Activated naive CD4-positive, alpha-beta T cell treated with anti-CD3 and anti-CD28 coated beads, Interleukin-2, amount 50 U/mL, for 24 hours (primary cell): ENCODE measurements around the gene UBE2V1.

Source experiments
- H3K27ac Mint-ChIP-seq: one replicate; pipeline ENCODE4 v1.8.0; 2021; ENCODE audit warnings: mild to moderate bottlenecking, mixed read lengths
- H3K27me3 Mint-ChIP-seq: one replicate; pipeline ENCODE4 v1.8.0; 2021; ENCODE audit warnings: mixed read lengths
- H3K36me3 Mint-ChIP-seq: one replicate; pipeline ENCODE4 v1.8.0; 2021; ENCODE audit warnings: mixed read lengths
- H3K4me1 Mint-ChIP-seq: one replicate; pipeline ENCODE4 v1.8.0; 2021; ENCODE audit warnings: mixed read lengths
- H3K4me3 Mint-ChIP-seq: one replicate; pipeline ENCODE4 v1.8.0; 2021; ENCODE audit warnings: mild to moderate bottlenecking, mixed read lengths
- H3K9me3 Mint-ChIP-seq: one replicate; pipeline ENCODE4 v1.8.0; 2021; ENCODE audit warnings: mixed read lengths

The UBE2V1 gene

DNA sequence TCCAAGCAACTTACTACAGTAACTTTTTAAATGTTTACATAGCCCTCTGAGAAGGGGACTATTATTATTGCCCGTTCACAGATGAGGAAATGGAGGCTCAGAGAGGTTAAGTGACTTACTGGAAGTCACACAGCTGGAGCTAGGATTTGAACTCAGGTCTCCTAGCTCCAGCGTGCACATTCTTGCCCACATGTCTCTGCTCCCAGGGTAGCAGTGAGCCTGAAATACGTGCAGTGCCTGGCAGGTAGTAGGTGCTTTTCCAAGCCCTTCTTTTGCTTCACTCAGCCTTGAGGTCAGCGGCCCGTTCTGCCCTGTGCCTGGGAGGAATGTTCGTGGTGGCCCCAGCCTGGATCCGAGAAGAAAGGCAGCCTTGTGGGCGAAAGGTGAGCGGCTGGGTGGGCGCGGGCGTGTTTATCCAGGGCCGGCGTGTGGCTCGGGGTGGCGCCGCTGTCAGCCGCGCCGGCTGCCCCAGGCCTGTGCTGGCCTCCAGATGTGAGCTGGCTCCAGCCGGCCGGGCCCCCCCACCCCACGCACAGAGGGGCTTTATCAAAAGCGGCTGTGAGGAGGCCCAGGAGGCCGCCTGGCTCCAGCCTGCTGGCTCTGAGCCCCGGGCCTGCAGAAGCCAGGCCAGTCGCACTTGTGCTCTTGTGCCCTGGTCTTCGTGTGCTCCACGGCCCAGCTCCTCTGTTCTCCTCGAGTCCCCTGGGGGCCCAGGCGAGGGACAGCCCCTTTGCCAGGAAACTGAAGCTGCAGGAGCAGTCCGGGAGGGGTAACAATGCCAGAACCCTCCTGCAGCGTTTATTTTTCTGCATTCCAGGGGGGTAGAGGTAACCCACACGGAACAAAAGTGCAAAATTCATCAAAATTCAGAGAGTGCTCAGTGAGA is 58.1 kb downstream of the UBE2V1 start:
- Mint-ChIP-seq H3K27me3 (no peaks in the 10 kb centered on the region), H3K36me3 (no peaks in the 10 kb centered on the region), H3K4me1 (no peaks in the 10 kb centered on the region), H3K4me3 (no peak overlapping the region), H3K9me3 (no peaks in the 10 kb centered on the region), H3K27ac (no peak overlapping the region)

DNA sequence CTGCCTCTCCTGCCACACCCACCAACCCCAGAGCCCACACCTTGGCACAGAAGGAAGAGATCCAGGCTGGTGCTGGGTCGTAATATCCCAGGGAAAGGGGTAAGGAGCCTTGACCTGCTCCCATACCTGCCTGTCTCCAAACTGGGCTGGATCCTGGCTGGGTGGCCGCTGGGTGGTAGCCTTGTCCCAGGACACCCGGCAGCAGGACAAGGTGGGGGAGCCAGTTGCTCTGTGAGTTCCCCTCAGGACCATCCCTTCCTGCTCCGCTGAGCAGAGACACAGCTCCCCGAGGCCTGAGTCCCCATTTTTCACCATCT is 58.8 kb downstream of the UBE2V1 start:
- H3K4me1 Mint-ChIP-seq, result no peaks in the 10 kb centered on the region
- no peaks in the 10 kb centered on the region for H3K36me3 Mint-ChIP-seq
- H3K27me3 Mint-ChIP-seq, result no peaks in the 10 kb centered on the region
- H3K4me3 Mint-ChIP-seq, result no peak overlapping the region
- H3K9me3 Mint-ChIP-seq, result no peaks in the 10 kb centered on the region
- H3K27ac Mint-ChIP-seq, result no peak overlapping the region

DNA sequence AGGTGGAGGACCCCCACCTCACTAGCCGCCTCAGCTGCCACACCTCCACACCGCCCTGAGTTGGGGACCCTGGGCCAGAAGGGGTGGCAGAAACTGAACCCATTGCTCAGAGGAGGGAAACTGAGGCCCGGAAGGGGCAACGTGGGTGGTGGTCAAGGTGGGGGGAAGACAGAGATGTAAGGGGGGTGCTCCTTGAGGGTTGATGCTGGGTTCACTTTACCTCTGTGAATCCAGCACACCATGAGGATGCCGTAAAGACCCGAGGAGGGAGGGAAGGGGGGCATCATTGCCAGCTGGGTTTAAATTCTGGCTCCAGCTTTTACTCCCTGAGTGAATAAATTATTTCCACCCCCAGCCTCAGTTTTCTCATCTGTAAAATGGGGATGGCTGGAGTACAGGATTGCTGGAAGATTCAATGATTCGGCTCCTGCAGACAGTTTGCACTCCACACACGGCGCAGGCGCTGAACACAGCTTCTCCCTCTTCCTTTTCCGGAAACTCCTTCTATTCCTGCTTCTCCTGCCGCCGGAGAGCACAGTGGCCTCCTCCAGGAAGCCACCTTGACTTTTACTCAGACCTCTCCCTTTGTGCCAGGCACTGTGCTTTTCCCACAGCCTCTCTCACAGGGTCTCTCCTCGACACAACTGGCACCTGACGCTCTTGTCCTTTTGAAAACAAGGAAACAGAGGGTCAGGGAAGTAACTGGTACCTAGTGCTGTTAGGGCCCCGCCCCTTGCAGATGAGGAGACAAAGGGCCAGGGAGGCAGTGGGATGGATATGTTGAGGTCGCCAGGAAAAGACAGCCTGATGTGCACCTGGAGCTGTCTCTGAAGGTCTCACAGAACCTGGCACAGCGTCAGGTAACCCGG is 59.4 kb downstream of the UBE2V1 start:
- H3K36me3 Mint-ChIP-seq, result no peaks in the 10 kb centered on the region
- no peak overlapping the region for H3K4me3 Mint-ChIP-seq
- no peaks in the 10 kb centered on the region for H3K9me3 Mint-ChIP-seq
- peaks cover 4% of the 10 kb centered on the region for H3K4me1 Mint-ChIP-seq
- no peaks in the 10 kb centered on the region for H3K27me3 Mint-ChIP-seq
- H3K27ac Mint-ChIP-seq, result no peak overlapping the region

DNA sequence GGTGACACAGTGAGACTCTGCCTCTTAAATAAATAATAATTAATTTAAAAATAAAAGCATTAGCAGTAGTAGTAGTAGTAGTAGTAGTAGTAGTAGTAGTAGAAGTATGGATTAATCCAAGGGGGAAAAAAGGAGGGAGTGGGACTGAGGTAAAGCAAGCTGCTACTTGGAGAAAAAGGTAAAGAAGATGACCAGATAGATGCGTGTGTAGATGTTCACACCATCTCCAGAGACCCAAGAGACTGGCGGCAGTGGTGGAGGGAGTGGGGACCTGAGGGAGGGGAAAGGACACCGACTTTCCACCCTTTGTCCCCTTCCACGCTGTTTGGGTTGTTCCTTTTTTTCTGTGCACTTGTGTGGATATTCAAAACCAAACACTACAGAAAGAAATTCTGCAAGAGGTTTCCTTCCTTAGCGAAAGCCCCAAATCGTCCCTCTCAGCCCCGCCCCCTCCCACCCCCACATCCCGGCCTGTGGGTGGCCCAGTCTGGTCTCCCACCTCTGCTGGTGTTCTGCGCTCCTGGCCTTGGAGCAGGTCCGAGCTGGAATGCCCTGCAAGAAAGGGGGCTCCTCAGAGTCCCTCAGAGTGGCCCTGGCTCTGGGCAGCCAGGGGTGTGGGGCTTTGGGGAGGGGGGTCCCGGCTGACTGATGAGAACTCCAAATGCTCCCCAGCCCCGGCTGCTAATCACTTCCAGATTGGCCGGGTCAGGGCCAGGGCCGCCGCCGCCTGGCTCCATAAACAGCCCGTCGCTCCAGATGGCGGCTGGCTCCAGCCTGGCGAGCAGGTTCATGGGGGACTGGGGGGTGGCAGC is 60.2 kb downstream of the UBE2V1 start:
- H3K27me3 Mint-ChIP-seq, result peaks cover 5% of the 10 kb centered on the region
- no peaks in the 10 kb centered on the region for H3K36me3 Mint-ChIP-seq
- no peak overlapping the region for H3K27ac Mint-ChIP-seq
- H3K4me1 Mint-ChIP-seq, result peaks cover 5% of the 10 kb centered on the region
- no peaks in the 10 kb centered on the region for H3K9me3 Mint-ChIP-seq
- no peak overlapping the region for H3K4me3 Mint-ChIP-seq

DNA sequence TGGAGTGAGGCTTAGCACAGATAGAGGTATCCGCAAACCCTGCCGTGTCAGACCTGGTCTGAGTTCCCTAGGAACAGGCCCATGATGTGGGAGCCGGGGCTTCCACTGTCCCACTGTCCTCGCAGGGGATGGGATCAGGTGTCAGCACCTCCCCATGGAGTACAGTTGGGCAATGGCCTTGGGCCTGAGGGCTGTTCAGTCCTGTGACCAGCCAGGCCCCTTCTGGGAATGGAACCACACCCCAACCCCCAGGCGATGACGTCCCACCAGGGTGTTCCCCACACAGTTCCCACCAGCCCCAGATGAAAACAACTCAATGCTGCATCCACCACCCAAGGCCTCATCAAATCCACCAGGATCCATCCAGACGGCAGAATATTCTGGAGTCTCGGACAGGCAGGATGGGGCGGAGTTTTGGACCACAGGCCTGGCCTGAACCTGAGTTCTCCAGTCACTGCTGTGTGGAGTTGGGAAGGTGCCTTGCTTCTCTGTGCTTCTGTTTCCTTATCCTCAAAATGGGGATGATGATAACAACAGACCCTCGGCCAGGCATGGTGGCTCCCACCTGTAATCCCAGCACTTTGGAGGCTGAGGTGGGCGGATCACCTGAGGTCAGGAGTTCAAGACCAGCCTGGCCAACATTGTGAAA is 62.2 kb downstream of the UBE2V1 start:
- H3K27me3 Mint-ChIP-seq, result peaks cover 7% of the 10 kb centered on the region
- no peaks in the 10 kb centered on the region for H3K9me3 Mint-ChIP-seq
- no peak overlapping the region for H3K27ac Mint-ChIP-seq
- H3K4me3 Mint-ChIP-seq, result no peak overlapping the region
- H3K36me3 Mint-ChIP-seq, result no peaks in the 10 kb centered on the region
- peaks cover 5% of the 10 kb centered on the region for H3K4me1 Mint-ChIP-seq

DNA sequence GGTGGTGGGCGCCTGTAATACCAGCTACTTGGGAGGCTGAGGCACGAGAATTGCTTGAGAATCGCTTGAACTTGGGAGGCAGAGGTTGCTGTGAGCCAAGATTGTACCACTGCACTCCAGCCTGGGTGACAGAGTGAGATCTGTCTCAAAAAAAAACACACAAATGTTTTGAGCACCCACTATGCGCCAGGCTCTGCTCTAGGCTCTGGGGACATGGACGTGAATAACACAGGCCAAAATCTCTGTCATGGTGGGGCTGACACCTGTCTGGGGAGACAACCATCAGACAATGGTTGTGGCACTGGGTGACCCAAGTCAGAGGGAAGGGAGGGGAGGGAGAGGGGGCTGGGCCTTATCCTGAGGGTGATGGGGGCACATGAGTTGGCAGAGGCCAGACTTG is 62.7 kb downstream of the UBE2V1 start:
- no peaks in the 10 kb centered on the region for H3K36me3 Mint-ChIP-seq
- no peaks in the 10 kb centered on the region for H3K9me3 Mint-ChIP-seq
- H3K4me3 Mint-ChIP-seq, result no peak overlapping the region
- peaks cover 5% of the 10 kb centered on the region for H3K4me1 Mint-ChIP-seq
- no peak overlapping the region for H3K27ac Mint-ChIP-seq
- peaks cover 9% of the 10 kb centered on the region for H3K27me3 Mint-ChIP-seq

DNA sequence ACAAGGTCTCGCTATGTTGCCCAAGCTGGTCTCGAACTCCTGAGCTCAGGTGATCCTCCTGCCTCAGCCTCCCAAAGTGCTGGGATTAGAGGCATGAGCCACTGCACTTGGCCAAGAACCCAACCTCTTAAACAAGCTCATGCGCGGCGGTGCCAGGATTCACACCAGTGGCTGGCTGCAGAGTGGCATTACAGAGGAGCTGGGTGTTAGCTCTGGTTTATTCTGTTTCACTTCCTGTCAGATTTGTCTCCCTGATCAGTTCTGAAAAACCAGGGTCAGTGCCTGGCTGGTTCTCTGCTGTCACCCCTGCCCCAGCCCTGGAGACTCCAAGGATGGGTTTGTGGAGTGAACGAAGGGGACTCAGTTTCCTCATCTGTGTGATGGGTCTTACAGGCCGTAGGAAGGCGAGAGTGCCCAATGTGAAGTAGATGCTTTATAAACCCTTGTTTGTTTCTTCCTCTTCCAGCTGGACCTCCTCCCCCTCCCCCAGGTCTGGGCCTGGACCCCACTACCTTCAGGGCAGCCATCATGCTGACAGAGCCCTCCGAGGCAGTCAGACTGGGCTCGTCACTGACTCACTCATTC is 63.4 kb downstream of the UBE2V1 start:
- H3K36me3 Mint-ChIP-seq, result no peaks in the 10 kb centered on the region
- H3K4me3 Mint-ChIP-seq, result no peak overlapping the region
- no peak overlapping the region for H3K27ac Mint-ChIP-seq
- peaks cover 9% of the 10 kb centered on the region for H3K27me3 Mint-ChIP-seq
- no peaks in the 10 kb centered on the region for H3K9me3 Mint-ChIP-seq
- H3K4me1 Mint-ChIP-seq, result peaks cover 5% of the 10 kb centered on the region

DNA sequence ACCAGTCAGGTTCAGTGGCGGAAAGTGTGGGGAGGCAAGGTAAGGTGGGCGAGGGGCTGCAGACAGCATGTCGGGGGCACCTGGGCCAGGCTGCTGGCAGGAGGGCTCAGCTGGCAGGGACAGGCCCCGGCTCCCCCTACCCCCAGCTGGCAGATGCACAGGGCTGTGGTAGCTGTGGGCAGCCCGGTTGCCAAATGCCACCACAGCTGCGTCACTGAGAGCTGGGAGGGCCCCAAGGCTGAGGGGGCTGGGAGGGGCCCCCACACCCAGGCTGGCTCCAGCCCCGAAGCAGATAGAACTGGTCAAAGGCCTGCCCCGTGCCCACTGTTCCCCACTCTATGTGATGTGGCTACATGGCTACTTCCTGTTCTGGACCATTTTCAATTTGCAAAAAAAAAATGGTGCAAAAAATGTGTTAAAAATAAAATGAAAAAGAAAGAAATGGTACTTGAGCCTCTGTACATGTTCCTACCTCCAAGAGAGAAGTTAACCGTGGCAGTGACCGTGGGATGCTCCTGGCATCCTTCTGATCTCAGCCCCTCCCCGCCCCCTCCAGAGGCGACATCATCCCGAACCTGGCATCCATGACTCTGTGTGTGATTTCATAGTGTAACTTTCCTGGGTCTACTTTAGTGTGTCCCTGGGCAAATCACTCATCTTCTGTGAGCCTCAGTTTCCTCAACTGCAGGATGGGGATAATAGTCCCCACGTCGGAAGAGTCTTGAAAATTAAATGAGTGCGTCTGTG is 64.4 kb downstream of the UBE2V1 start:
- Mint-ChIP-seq H3K4me3 (no peak overlapping the region), H3K36me3 (no peaks in the 10 kb centered on the region), H3K4me1 (peaks cover 5% of the 10 kb centered on the region), H3K27ac (no peak overlapping the region), H3K27me3 (peaks cover 9% of the 10 kb centered on the region), H3K9me3 (no peaks in the 10 kb centered on the region)

DNA sequence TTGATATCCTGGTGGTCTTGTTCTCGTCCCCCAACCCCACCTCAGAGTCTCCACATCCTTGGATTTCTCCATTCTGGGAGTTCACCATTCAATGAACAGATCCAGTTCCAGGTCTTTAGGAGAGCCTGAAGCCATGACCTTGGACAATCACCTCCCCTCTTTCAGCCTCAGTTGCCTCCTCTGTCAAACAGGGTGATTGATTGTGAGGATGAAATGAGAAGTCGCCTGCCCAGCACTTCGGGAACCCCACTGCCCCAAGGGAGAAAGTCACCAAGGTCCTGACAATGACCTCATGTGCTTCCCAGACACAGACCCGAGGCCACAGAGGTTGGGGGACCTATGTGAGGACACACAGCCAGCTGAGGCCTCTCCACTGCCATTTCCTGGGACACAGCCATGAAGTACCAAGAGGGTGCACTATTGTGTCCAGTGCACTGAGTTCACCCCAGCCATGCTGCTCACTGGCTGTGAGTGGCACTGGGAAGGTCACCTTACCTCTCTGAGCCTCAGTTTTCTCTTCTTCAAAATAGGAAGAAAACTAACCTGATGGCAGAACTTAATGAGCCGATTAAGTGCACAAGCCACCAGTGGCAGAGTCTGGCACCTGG is 68.5 kb downstream of the UBE2V1 start:
- no peak overlapping the region for H3K4me3 Mint-ChIP-seq
- H3K9me3 Mint-ChIP-seq, result no peaks in the 10 kb centered on the region
- H3K27me3 Mint-ChIP-seq, result peaks cover 9% of the 10 kb centered on the region
- no peaks in the 10 kb centered on the region for H3K36me3 Mint-ChIP-seq
- no peak overlapping the region for H3K27ac Mint-ChIP-seq
- H3K4me1 Mint-ChIP-seq, result peaks cover 5% of the 10 kb centered on the region

DNA sequence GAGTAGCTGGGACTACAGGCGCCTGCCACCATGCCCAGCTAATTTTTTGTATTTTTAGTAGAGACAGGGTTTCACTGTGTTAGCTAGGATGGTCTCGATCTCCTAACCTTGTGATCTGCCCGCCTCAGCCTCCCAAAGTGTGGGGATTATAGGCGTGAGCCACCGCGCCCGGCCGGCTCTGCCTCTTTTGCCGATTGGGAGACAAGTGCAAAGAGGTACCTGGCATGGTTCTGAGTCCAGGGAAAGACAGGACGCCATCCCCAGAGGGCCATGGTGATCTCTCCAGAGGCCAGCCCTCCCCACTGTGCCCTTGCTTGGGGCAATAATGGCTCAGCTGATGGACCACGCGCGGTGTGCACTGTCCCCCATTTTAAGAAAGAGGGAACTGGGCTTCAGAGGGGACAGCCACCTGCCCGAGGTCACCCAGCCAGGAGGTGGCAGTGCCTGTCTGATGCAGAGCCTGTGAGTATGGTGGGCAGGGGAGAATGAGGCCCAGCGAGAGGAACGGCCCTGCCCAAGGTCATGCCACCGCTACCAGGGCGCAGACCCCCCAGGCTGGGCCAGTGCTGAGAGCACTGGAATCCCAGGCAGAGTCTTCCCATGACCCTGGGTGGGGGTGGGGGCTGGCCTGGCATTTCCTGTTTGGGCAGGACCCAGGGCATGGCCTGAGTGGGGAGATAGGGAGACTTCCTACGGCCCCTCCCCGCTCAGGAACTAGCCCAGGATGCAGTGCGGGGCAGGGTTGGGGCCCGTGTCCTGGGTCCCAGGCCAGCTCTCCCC is 69.2 kb downstream of the UBE2V1 start:
- Mint-ChIP-seq H3K9me3 (no peaks in the 10 kb centered on the region), H3K36me3 (no peaks in the 10 kb centered on the region), H3K4me3 (no peak overlapping the region), H3K4me1 (peaks cover 2% of the 10 kb centered on the region), H3K27me3 (peaks cover 9% of the 10 kb centered on the region), H3K27ac (no peak overlapping the region)

DNA sequence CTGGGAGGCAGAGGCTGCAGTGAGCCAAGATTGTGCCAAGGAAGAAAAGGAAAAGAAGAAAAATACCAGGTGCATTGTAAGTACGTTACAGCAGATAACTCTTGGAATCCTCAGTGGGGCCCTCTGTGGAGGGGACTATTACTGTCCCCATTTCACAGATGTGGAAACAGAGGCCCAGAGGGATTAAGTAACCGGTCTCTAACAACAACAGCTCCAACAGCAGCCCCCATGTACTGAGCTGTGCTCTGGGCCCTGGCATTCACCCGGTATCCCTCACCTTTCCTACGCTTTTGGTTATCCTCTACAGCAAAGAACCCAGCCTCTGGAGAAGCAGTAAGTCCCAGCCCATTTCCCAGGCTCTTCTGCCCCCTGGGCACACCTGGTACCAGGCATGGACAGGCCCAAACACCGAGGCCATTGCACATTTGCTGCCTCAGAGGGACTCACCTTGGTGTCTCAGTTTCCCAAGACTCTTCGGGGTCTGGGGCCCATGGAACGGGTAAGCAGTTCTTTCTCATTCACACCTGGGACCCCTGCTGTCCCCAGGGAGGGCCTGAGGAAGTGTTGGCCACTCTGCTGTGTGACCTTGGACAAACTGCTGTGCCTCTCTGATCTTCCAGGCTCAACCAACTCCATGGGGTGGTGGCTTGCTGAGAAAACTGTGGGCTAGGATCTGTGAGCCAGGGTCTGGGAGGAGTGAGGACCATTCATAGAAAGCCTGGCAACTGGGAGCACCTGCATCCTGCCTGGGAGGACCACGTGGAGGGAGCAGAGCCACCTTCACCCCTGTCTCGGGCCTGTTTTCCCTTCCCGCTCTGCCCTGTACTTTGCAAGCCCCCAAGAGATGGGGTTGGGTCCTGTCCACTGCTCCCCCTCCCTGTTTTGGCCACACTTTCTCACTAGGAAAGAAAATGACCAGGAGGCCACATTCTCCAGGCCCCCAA is 70.3 kb downstream of the UBE2V1 start:
- Mint-ChIP-seq H3K27me3 (peaks cover 5% of the 10 kb centered on the region), H3K4me3 (no peak overlapping the region), H3K27ac (no peak overlapping the region), H3K4me1 (no peaks in the 10 kb centered on the region), H3K9me3 (no peaks in the 10 kb centered on the region), H3K36me3 (no peaks in the 10 kb centered on the region)

DNA sequence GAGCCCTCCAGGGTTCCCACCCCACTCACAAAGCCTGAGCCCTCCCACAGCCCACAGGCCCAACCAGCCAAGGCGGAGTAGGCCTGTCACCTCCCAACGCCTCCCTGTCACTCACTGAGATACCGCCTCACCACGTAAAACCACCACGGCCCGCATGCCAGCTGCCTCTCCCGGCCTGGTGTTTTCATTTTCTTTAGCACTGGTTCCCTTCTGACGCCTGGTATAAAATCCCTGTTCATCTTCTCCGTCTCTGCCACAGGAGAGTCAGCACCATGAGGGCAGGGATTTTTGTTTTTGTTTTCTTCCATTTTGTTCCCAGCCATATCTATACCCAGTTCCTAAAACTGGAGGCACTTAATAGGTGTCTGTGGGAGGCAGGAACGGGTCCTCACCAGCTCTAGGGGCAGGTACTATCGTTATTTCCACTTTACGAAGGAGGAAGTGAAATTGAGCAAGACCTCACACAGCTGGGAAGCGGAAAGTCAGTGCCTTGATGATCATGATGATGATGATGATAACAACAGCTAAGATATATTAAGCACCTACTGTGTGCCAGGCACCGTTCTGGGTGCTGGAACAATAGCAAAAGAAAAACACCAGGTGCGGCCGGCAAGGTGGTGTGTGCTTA is 71.6 kb downstream of the UBE2V1 start:
- no peaks in the 10 kb centered on the region for H3K36me3 Mint-ChIP-seq
- peaks cover 5% of the 10 kb centered on the region for H3K27me3 Mint-ChIP-seq
- no peak overlapping the region for H3K27ac Mint-ChIP-seq
- no peak overlapping the region for H3K4me3 Mint-ChIP-seq
- H3K9me3 Mint-ChIP-seq, result no peaks in the 10 kb centered on the region
- no peaks in the 10 kb centered on the region for H3K4me1 Mint-ChIP-seq
